Thyroid gland (tissue), 4 donors: Measurements from ENCODE around the gene PAXX. TPM values are rescaled to one million over a fixed set of nuclear protein-coding genes. Genes with fewer than 3 reads are reported as not detected.

Source experiments
- DNase-seq, 2 donors: peaks; one replicate each; pipeline ENCODE4 v3.0.0-alpha.2; 2019
- H3K27ac ChIP-seq, 3 donors: fragments of 200-600 bp; sonication (generic); 1 replicate in 2 of 3; 2 replicates in 1 of 3; pipeline ENCODE4 v1.5.1; 2016 to 2019; ENCODE audit warnings: mild to moderate bottlenecking in 1 of 3, moderate library complexity in 1 of 3
- H3K27me3 ChIP-seq: fragments of 200-600 bp; sonication (generic); one replicate; pipeline ENCODE4 v1.5.1; 2019
- H3K36me3 ChIP-seq, 2 donors: fragments of 200-600 bp; sonication (generic); one replicate each; pipeline ENCODE4 v1.5.1; 2016 to 2019
- H3K4me1 ChIP-seq, 2 donors: fragments of 200-600 bp; sonication (generic); one replicate each; pipeline ENCODE4 v1.5.1; 2017 to 2019
- H3K4me3 ChIP-seq, 3 donors: fragments of 200-600 bp; sonication (generic); replicated peaks in 1 of 3; 1 replicate in 2 of 3; 2 replicates in 1 of 3; pipeline ENCODE4 v1.5.1; 2016; ENCODE audit warnings: mild to moderate bottlenecking in 1 of 3
- H3K9me3 ChIP-seq: fragments of 200-600 bp; sonication (generic); one replicate; pipeline ENCODE4 v1.5.1; 2017
- CTCF ChIP-seq, 6 experiments: fragments of 200-600 bp in 3 of 6; fragments of 450-650 bp in 3 of 6; sonication (generic) in 3 of 6; IDR thresholded peaks; one replicate each; pipeline ENCODE4 v1.5.1; 2016 to 2019; ENCODE audit warnings: antibody characterized with exemption in 6 of 6, mild to moderate bottlenecking in 2 of 6, inconsistent platforms in 1 of 6, moderate library complexity in 1 of 6
- POLR2A ChIP-seq, 2 donors: fragments of 450-650 bp; IDR thresholded peaks; one replicate each; pipeline ENCODE4 v1.6.1; 2017; ENCODE audit warnings: antibody characterized with exemption in 2 of 2, mild to moderate bottlenecking in 2 of 2, moderate library complexity in 1 of 2
- WGBS, 2 donors: methylation state at CpG; one replicate each; pipeline ENCODE4 v1.1.5; 2017; 5-methylcytosine and 5-hydroxymethylcytosine counted together
- intact Hi-C: fragments of 100-400 bp; cut with DNase I; formaldehyde crosslinking; loops from one replicate; pipeline ENCODE4 v1.15.1; 2023
- total RNA-seq, 4 donors: library from RNA; depleted of rRNA; stranded (reverse); fragments of >200 nt; gene quantifications; one replicate each; pipeline ENCODE4 v1.2.3, GENCODE V29; 2016

Gene PAXX
- total RNA-seq, 4 donors from 2014 or later = 29.8 to 109 (median 50.7) TPM

GRCh38 chr9:137014776-137015539 is 22.7 kb downstream of the PAXX start:
- no peaks in the 10 kb centered on the region for H3K4me1 ChIP-seq
- no peak for DNase-seq
- TF ChIP-seq CTCF (IDR thresholded peaks at IDR 0.05) = no peak
- TF ChIP-seq POLR2A (IDR thresholded peaks at IDR 0.05) = no peak
- H3K9me3 ChIP-seq = no peaks in the 10 kb centered on the region
- 96 to 97% methylated on average over 20 to 36 of the region's 36 CpGs for WGBS, 2 donors
- no peaks in the 10 kb centered on the region for H3K27me3 ChIP-seq
- H3K27ac ChIP-seq = no peak overlapping the region
- peaks cover 26 to 46% of the 10 kb centered on the region in 2 donors for H3K36me3 ChIP-seq
- intact Hi-C loops = no loop called here
- H3K4me3 ChIP-seq = no peak overlapping the region

DNA sequence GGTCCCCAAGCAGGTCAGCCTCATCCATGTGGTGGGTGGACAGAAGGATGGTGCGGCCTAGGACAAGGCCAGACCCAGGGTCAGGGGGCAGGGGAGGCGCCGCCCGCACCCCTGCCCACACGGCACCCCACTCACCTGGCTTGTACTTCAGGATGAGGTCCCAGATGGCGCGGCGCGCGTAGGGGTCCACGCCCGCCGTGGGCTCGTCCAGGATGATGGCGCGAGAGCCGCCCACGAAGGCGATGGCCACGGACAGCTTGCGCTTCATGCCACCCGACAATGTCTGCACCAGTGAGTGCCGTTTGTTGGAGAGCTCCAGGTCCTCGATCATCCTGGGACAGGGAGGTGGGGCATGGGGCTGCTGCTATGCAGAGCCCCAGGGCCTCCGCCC is 23.3 kb downstream of the PAXX start:
- peaks cover 31 to 45% of the 10 kb centered on the region in 2 donors for H3K36me3 ChIP-seq
- no peaks in the 10 kb centered on the region for H3K9me3 ChIP-seq
- DNase-seq = no peak
- no peaks in the 10 kb centered on the region for H3K27me3 ChIP-seq
- no peaks in the 10 kb centered on the region for H3K4me1 ChIP-seq
- H3K4me3 ChIP-seq = no peak overlapping the region
- intact Hi-C loops = no loop called here
- TF ChIP-seq CTCF (IDR thresholded peaks at IDR 0.05) = no peak
- no peak for TF ChIP-seq POLR2A (IDR thresholded peaks at IDR 0.05)
- no peak overlapping the region for H3K27ac ChIP-seq
- 94 to 96% methylated on average over 18 to 23 of the region's 25 CpGs for WGBS, 2 donors

DNA sequence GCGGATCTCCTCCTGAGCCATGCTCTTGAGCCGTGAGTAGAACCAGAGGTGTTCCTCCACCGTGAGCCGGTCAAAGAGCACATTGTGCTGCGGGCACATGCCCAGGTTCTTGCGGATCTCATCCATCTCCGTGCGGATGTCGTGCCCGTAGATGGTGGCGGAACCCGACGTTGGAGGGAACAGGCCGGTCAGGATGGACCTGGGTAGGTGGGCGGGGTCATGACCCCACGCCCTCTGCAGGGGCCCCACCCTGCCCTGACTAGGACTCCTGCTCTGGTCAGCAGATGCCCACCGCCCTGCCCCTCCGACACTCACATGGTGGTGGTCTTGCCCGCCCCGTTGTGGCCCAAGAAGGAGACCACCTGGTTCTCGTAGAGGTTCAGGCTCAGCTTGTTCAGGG is 23.8 kb downstream of the PAXX start:
- no peaks in the 10 kb centered on the region for H3K9me3 ChIP-seq
- H3K27me3 ChIP-seq = no peaks in the 10 kb centered on the region
- intact Hi-C loops = no loop called here
- DNase-seq = no peak
- H3K4me3 ChIP-seq = no peak overlapping the region
- H3K4me1 ChIP-seq = no peaks in the 10 kb centered on the region
- WGBS, 2 donors = 98 to 100% methylated on average over 7 to 18 of the region's 21 CpGs
- H3K27ac ChIP-seq = no peak overlapping the region
- peaks cover 35 to 44% of the 10 kb centered on the region in 2 donors for H3K36me3 ChIP-seq
- TF ChIP-seq POLR2A (IDR thresholded peaks at IDR 0.05) = no peak
- TF ChIP-seq CTCF (IDR thresholded peaks at IDR 0.05) = no peak

- Histone ChIP-seq H3K9me3 (no peaks in the 10 kb centered on the region), H3K27me3 (no peaks in the 10 kb centered on the region), H3K4me1 (no peaks in the 10 kb centered on the region), H3K4me3 (no peak overlapping the region), H3K36me3 (peaks cover 35 to 41% of the 10 kb centered on the region in 2 donors), H3K27ac (no peak overlapping the region)
- intact Hi-C loops = no loop called here
- no peak for DNase-seq
- WGBS, 2 donors = 95% methylated on average over 15 of the region's 16 CpGs; no CpG with 5 or more reads in 1 of the 2 donors
- TF ChIP-seq POLR2A (IDR thresholded peaks at IDR 0.05) = no peak
- no peak for TF ChIP-seq CTCF (IDR thresholded peaks at IDR 0.05)
Measured at GRCh38 chr9:137016436-137016835, 24.2 kb downstream of the PAXX start.

- no peaks in the 10 kb centered on the region for H3K27me3 ChIP-seq
- no peaks in the 10 kb centered on the region for H3K9me3 ChIP-seq
- no peak for TF ChIP-seq CTCF (IDR thresholded peaks at IDR 0.05)
- TF ChIP-seq POLR2A (IDR thresholded peaks at IDR 0.05) = no peak
- intact Hi-C loops = no loop called here
- H3K27ac ChIP-seq = no peak overlapping the region
- DNase-seq = no peak
- no peaks in the 10 kb centered on the region for H3K4me1 ChIP-seq
- WGBS, 2 donors = 96 to 100% methylated on average over 4 to 13 of the region's 28 CpGs
- no peak overlapping the region for H3K4me3 ChIP-seq
- peaks cover 35% of the 10 kb centered on the region in 2 donors for H3K36me3 ChIP-seq
Measured at GRCh38 chr9:137017071-137017470, 24.8 kb downstream of the PAXX start.
